Ishikawa (cell line): ENCODE results near the gene FGD2.
A peak's percentile ranks its signal among the peaks of the same experiment; 100 is the strongest.

ENCODE experiments used
- CEBPB ChIP-seq: IDR thresholded peaks from 2 replicates; pipeline ENCODE4 v1.6.1; 2012
- CREB1 ChIP-seq: IDR thresholded peaks from 2 replicates; pipeline ENCODE4 v1.6.1; 2012; ENCODE audit warnings: low read depth
- EGR1 ChIP-seq: IDR thresholded peaks from 2 replicates; pipeline ENCODE4 v1.6.1; 2012
- EP300 ChIP-seq: IDR thresholded peaks from 2 replicates; pipeline ENCODE4 v1.6.1; 2012; ENCODE audit warnings: borderline replicate concordance
- FOXM1 ChIP-seq: IDR thresholded peaks from 2 replicates; pipeline ENCODE4 v1.6.1; 2012; ENCODE audit warnings: low read depth, borderline replicate concordance
- MAX ChIP-seq: IDR thresholded peaks from 2 replicates; pipeline ENCODE4 v1.6.1; 2012
- NFIC ChIP-seq: IDR thresholded peaks from 2 replicates; pipeline ENCODE4 v1.6.1; 2012
- RAD21 ChIP-seq: IDR thresholded peaks from 2 replicates; pipeline ENCODE4 v1.6.1; 2012; ENCODE audit warnings: low read depth
- REST ChIP-seq: IDR thresholded peaks from 2 replicates; pipeline ENCODE4 v1.6.1; 2012; ENCODE audit warnings: low read depth, mild to moderate bottlenecking
- TAF1 ChIP-seq: IDR thresholded peaks from 2 replicates; pipeline ENCODE4 v1.6.1; 2012; ENCODE audit warnings: low read depth, mild to moderate bottlenecking
- TCF12 ChIP-seq: IDR thresholded peaks from 2 replicates; pipeline ENCODE4 v1.6.1; 2012; ENCODE audit warnings: low read depth
- TEAD4 ChIP-seq: IDR thresholded peaks from 2 replicates; pipeline ENCODE4 v1.6.1; 2012
- USF1 ChIP-seq: IDR thresholded peaks from 2 replicates; pipeline ENCODE4 v1.6.1; 2012
- YY1 ChIP-seq: IDR thresholded peaks from 2 replicates; pipeline ENCODE4 v1.6.1; 2012; ENCODE audit warnings: low read depth
- ZBTB7A ChIP-seq: IDR thresholded peaks from 2 replicates; pipeline ENCODE4 v1.6.1; 2012; ENCODE audit warnings: low read depth

FGD2 gene

GRCh38 chr6:36977470-36977941, 27.9 kb upstream of the FGD2 start:
- TF ChIP-seq TCF12, result no peak
- TF ChIP-seq MAX, result no peak
- no peak for TF ChIP-seq EP300
- TF ChIP-seq EGR1, result no peak
- TF ChIP-seq TEAD4, result no peak
- no peak for TF ChIP-seq RAD21
- no peak for TF ChIP-seq CREB1
- TF ChIP-seq REST, result no peak
- no peak for TF ChIP-seq USF1
- no peak for TF ChIP-seq YY1
- no peak for TF ChIP-seq CEBPB
- TF ChIP-seq NFIC, result no peak
- TF ChIP-seq ZBTB7A, result no peak
- no peak for TF ChIP-seq FOXM1
- no peak for TF ChIP-seq TAF1

- TF ChIP-seq ZBTB7A (no peak), FOXM1 (no peak), NFIC (no peak), CREB1 (no peak), TAF1 (no peak), MAX (no peak), USF1 (no peak), YY1 (no peak), EGR1 (no peak), EP300 (no peak), TEAD4 (no peak), CEBPB (no peak)
These were observed 26.8 kb upstream of the FGD2 start for GRCh38 chr6:36978421-36979346.

- TF ChIP-seq RAD21 (peak; percentile 17; the same call in 1 of the 2 replicates), EP300 (no peak)
These were observed 26.1 kb upstream of the FGD2 start for GRCh38 chr6:36979347-36979742.

- TF ChIP-seq TEAD4 (no peak), CEBPB (no peak), NFIC (no peak), EP300 (no peak), MAX (no peak), EGR1 (no peak), RAD21 (no peak), YY1 (no peak), ZBTB7A (no peak), FOXM1 (no peak), CREB1 (no peak), REST (no peak), TCF12 (no peak), USF1 (no peak), TAF1 (no peak)
These were observed 25.3 kb upstream of the FGD2 start for GRCh38 chr6:36980129-36980528.
